Ramos (cell line): ENCODE results near the gene KRT74.
"Not testable (repeated sequence)": the region's sequence is repeated elsewhere in the genome, so short reads cannot be mapped to it uniquely, and the experiment has no call there.

ENCODE experiments used
- in situ Hi-C: fragments of 300-500 bp; cut with MboI; formaldehyde crosslinking; loops from one replicate; pipeline ENCODE4 v1.14.3; 2022; ENCODE audit warnings: low sequenced_read_pairs; ENCODE audit not compliant: unreplicated experiment

The KRT74 gene

DNA sequence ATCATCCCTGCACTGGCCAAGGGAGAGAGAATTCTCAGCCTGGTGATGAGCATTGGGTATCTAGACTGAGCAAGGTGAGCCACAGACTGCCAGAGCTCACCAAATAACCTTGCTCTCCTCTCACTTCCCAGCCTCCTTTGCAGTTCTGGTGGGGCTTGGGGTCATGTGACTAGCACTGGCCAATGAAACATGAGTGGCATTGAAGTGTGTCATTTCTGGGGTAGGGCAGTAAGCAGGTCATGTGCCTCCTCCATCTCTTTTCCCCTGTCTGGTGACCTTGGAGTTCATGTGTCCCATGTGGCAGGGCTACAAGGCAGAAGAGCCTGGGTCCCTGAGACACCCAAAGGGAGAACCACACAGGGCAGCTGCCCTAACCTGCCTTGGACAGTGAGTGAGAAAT lies 31.2 kb upstream of the KRT74 start:
- in situ Hi-C loops, result no loop called here

DNA sequence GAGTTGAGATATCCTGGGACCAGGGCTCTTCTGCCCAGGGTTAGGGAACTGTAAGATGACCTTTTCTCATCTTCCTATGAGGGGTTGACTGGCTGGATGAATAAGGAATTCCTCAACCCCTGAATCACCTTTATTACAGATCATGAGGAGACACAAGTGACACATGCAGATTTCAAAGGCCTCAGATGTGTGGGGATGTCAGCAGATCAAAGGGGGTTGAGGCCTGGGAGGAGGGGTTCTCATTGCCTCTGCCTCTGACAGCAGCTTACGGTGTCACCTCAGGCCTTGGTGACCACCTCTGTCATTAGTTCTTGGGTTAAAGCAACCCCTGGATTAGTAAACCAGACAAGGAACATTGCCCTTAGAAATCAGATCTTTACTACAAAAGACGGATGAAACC lies 29.7 kb upstream of the KRT74 start:
- in situ Hi-C loops, result no loop called here

DNA sequence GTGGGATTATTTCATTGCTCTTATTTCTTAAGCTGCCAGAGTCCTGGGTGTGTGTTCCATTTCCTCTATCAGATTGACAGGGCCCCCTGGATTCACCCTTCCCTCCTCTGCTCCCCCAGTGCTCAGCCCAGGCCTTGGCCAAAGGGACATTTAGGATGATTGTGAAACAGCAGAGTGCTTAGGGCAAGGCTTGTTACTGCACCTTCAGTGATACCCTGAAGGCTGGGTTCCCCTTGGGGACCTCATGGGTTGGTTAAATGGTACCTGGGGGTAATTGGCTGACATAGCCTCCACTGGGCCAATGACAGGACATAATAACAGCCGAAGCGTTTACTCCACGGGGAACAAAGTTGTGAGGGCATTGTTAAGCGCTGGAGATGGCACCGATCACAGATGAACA lies 28.9 kb upstream of the KRT74 start:
- in situ Hi-C loops, result no loop called here

DNA sequence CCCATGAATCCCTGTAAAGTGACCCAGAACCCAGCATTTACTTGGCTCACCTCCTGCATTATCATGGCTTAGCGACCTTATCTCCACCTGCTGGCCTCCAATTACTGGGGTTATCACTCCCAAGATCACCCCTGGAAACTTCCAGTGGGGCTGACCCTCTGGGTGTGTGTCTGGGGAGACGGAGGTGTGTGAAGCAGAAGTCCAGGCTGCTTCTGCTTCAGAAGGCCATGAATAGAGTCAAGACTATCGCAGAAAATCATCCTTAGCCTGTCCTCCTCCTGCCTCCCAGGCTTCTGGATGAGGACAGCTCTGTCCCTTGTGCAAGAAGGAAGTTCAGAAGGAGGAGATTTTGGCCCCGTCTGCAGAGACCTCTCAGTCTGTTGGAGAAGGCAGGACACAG lies 28.0 kb upstream of the KRT74 start:
- in situ Hi-C loops, result no loop called here

DNA sequence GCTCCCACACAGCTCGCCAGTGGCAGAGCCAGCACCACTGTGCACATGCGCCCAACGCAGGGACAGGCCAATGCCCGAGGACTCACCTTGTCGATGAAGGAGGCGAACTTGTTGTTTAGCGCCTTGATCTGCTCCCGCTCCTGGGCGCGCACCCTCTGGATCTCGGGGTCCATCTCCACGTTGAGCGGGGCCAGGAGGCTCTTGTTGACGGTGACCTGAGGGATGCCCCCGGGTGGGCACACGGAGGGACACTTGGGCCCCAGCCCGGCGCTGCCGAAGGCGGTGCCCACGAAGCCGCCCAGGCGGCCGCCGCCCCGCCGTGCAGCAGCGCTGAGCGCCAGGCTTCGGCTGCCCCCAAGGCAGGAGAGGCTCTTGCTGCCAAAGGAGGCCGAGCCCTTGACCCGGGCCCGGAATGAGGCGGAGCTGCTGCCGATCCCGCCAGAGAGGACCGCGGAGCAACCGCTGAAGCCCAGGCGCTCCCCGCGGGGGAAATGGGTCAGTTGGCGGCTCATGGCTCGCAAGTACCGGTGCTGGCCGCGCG lies 27.4 kb upstream of the KRT74 start, which contains the start of gene KRT72:
TSS of gene KRT72 (minus strand) at position 523 of the 541 bp plus-strand sequence. CDS start at position 512, 11 bp downstream.
- in situ Hi-C loops, result no loop called here

DNA sequence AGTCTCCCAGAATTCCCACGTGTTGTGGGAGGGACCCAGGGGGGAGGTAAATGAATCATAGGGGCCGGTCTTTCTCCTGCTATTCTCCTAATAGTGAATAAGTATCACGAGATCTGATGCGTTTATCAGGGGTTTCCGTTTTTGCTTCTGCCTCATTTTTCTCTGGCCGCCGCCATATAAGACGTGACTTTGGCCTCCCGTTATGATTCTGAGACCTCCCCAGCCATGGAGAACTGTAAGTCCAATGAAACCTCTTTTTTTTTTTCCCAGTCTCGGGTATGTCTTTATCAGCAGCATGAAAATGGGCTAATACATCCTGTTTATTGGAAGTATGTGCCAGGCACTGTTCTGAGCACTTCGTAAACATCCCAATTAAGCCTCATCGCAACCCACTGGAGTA lies 26.8 kb upstream of the KRT74 start:
- in situ Hi-C loops, result no loop called here

DNA sequence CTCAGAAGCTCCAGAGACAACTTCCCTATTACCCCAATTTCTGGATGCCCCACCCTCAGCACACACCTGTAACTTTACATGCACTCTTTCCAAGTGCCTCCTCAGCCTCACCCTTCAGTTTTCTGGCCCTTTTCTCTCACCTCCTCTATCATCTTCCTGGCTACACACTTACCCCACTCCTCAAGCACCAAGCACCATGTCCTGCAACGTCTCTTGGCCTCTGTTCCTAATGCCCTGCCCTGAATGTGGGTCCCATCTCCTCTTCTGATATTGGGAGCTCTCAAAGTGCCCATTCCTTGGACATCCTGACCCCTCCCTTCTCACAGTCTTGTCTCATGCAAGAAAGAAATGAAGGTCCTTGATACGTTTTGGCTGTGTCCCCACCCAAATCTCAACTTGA lies 26.4 kb upstream of the KRT74 start:
- in situ Hi-C loops, result no loop called here

DNA sequence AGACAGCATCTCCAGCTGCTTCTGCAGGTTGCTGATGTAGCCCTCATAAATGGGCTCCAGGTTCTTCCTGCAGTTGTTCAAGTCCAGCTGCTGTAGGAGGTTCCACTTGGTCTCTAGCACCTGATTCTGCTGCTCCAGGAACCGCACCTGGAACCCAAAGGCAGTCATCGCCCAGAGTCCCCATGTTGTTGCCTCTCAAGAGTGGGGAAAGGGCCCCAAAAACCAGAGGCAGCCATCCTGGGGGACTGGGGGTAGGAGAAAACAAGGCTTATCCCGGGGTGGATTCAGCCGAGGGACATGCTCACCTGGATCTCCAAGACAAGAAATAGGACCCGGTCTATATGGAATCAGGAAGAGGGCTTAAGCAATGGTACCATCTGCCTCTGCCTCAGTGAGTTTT lies 25.3 kb upstream of the KRT74 start:
- in situ Hi-C loops, result no loop called here

DNA sequence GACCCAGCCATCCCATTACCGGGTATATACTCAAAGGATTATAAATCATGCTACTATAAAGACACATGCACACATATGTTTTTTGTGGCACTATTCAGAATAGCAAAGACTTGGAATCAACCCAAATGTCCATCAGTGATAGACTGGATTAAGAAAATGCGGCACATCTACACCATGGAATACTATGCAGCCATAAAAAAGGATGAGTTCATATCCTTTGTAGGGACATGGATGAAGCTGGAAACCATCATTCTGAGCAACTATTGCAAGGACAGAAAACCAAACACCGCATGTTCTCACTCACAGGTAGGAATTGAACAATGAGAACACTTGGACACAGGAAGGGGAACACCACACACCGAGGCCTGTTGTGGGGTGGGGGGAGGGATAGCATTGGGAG lies 20.6 kb upstream of the KRT74 start:
- in situ Hi-C loops, result not testable (repeated sequence)

DNA sequence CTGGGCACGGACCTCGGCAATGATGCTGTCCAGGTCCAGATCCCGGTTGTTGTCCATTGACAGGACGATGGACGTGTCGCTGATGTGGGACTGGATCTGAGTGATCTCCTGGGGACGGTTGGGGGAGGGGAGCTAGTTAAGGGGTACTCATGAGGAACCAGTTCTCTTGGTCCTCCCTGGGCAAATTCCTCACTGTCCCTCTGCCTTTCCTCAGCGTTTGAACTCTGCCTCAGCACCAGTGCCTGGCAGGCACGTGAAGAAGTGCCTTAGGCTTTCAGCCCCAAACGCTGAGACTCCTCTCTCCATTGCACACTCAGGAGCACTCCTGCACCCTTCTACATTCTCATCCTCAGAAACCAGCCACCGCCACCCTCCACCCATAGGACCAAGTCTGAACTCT lies 17.9 kb upstream of the KRT74 start:
- in situ Hi-C loops, result no loop called here

DNA sequence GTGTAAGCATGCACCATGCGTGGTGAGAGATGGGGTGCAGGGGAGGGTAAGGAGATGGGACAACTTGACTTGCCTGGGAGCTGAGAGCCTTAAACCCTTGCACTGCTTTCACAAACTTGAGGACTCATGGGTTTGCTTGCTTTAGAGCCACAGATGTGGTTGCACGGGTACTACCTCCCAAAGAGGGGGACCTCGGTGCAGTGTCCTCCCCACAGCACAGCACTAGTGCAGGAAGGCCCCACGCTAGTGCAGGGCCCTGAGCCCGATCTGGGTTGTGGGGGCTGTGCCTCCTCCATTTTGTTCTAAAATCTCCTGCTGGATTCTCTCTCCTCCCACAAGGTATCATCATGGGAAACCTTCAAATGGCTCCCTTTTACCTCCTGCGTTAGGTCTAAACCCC lies 16.4 kb upstream of the KRT74 start:
- in situ Hi-C loops, result no loop called here

DNA sequence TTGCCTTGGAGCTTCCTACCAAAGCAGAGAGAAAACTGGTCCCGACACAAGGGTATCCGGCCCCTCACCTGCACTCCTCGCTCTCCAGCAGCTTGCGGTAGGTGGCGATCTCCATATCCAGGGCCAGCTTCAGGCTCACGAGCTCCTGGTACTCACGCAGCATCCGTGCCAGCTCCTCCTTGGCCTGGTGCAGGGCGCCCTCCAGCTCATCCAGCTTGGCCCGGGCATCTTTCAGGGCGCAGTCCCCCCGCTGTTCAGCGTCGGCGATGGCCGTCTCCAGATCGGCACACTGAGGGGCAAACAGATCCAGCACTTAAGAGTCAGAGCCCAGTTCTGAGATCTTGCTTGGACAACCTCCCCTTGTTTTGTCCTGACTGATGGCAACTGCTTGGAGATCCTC lies 13.9 kb upstream of the KRT74 start:
- in situ Hi-C loops, result no loop called here

DNA sequence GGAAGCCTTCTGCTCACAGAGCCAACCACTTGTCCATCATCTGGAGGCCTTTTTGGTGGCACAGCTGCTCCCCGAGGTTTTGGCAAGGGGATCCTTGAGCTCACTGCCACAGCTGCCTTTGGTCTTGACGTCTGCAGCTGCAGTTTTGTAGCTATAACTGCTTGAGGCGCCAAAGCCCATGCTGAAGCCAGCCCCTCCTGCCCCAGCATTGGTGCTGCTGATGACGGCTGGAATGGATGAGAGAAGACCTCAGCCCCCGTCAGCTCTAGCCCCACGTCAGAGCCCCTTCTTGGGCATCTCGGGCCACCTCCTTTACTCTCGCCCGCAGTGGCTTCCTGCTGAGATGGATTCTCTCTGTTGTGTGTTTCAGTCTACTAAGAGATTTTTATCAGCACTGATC lies 12.3 kb upstream of the KRT74 start:
- in situ Hi-C loops, result no loop called here

DNA sequence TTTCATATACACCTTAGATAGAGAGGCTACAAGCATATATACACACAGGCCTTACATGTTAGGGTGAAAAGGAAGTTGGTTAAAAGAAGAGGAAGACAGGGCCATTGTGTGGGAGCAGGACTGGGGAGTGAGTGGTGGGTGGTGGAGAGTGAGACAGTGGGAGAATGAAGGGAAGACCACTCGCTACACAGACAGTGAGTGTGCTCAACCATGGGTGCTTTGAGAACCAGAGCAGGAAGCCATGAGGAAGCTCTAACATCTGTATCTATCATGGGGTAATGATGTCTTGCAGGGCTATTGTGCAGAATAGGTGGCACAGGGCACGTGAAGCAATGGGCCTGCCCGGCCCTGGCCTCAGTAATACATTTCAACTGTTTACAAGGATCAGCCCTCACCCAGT lies 11.4 kb upstream of the KRT74 start:
- in situ Hi-C loops, result no loop called here

DNA sequence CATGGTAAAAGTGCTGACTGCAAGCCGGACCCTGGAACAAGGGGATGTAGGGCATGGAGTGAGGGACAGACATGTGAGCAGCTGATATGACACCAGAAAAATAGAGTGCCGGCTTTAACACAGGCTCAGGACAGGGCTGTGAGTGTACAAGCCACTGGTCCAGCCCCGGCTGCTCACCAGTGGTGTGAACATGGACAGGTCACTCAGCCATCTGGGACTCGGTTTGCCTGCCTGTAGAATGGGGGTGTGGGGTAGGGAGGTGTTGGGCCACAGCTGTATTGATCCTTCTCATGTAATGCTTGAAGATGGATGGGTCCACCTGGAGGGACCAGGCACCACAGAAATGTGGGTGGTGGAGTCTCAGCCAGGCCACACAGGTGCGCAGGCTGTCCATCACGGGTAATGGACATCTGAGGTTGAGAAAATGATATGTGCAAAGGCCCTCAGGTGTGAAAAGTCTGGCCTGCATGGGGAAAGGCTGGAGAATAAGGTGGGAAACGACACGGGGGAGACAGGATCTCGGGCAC lies 10.6 kb upstream of the KRT74 start:
- in situ Hi-C loops, result no loop called here

DNA sequence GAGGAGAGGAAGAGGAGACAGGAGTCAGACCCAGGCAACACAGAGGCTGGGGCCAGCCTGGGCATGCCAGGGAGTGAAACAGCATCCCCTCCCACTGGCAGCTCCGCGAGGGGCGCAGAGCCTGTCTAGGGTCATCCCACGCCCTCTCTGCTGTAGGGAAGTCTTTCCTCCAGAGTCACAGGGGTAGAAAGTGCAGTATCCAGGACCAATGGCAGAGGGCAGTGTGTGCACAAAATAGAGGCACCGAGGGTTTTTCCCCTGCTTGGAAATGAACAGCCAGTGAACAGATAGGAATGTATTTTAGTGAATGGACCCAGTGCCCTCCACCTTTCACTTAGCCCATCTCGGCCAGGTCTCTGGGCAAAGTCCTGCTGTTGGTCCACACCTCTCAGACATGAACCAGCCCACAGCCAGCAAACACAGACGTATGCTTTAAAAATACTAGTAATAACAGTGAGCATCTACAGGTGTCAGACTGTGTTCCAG lies 9.4 kb upstream of the KRT74 start:
- in situ Hi-C loops, result no loop called here

DNA sequence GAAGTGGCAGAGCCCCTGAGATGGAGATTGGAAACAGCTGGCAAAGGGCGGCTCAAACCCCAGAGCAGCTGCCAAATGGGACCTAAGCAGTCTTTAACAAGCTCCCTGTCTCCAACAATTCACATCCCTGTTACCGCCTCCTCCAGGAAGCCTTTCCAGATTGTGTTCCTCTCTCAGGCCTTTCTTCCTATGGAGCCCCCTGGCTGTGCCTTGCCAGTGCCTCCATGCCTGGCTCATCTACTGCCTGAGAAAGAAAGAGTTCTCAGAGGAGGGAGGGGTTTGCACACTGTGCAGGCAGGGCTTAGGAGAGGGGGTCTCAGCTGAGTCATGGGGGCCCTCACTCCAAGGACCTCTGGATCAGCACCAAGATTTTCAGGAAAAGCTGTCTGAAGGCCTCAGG lies 8.8 kb upstream of the KRT74 start:
- in situ Hi-C loops, result no loop called here

DNA sequence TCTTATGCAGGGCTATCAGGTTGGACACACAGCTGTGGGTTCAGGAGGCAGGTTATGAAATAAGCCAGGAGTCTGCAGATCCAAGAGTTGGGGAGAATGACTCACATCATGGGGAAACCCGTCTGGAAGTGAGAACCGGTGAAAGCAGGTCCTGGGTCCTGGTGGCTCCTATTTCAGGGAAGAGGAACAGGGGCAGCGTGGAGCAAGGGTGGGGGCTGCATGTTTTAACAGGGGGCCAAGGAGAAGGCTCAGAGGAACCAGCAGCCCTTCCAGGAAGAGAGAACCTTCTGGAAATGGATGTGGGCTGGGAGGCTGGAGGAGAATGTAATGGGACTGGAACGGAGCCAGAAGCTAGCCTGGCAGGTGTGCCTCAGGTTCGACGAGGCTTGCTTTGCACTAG lies 7.8 kb upstream of the KRT74 start:
- in situ Hi-C loops, result no loop called here

DNA sequence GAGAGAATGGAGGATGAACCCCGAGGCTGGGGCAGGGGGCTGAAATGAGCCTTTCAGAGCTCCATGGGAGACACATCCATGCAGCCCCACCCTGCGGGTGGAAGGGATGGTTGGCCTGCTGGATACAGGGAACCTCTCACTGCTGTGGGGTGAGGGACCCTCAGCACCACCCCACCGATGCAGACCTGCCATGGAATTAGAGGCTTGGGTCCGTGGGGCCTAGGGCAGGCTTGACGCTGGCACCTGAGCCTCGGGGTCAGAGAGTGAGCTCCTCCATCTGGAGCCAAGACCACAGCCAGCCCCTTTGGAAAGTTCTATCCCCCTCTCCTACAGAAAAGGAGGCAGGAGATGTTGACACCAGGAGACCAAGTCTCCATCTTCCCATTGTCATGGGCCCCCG lies 7.4 kb upstream of the KRT74 start:
- in situ Hi-C loops, result no loop called here

DNA sequence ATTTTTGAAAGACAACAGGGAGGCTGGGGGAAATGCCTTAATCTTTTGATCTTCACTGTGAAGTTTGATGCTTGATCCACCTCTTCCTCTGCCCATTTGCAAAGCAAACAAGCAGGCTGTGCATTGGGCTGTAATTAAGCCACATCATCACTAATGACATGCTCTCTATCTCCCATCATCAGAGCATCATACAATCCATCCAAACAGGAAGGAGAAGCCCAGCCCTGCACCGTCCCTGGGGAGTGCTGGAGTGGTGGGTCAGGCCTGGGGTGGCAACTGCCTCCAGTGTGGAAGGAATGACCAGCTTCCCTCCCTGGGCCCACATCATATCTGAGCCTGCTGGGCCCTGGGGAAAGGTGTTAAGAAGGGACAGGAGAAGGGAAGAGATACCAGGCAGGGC lies 6.9 kb upstream of the KRT74 start:
- in situ Hi-C loops, result no loop called here

DNA sequence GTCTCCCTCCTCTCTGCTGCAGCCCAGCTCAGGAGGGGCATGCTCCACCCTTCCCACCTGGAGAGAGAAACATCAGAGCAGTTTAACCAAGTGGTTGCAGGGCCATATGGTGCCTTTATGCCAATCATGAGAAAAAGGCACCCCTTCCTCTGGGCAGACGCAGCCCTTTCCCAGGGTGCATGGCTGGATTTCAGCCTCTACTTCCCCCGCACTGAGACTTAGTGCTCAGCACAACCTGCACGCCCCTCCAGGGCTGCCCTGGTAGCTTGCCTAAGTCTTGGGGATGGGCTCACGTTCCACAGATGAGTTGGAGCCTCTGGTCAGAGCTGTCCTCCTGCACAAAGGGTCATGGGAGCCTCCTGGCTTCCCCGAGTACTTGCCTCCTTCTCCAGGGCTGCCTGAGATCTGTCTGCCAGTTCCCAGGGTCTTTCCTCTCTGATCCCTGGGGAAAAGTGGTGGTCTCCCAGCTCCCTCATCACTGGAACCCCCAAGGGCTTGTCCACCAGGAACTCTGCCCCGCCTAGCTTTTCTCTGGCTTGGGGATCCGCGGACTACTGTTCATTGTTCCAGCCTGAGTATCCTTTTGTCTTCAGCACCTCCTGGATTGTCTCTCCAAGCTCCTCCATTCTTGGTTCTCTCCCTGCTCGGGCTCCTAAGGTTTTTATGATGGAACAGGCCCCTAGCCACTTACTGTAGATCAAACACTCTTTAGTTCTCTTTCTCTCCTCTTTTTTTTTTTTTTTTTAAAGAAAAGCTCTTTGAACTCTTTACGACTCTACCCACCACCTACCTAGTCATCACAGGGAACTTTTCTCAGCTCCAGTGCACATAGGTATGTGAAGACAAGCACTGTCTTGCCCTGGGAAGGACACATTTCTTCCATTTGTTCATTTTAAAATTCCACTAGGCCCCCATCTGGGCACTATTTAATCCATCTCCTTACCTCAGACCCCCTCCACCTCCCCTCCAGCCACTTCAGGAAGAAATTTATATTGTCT lies 6.1 kb upstream of the KRT74 start:
- in situ Hi-C loops, result no loop called here
